Amniotic epithelial cell (primary cell): ENCODE measurements around the gene CPNE2.

Source experiments
- DNase-seq: peaks from one replicate; pipeline ENCODE4 v3.0.0-alpha.2; 2010; ENCODE audit warnings: low read depth

Gene CPNE2

DNA sequence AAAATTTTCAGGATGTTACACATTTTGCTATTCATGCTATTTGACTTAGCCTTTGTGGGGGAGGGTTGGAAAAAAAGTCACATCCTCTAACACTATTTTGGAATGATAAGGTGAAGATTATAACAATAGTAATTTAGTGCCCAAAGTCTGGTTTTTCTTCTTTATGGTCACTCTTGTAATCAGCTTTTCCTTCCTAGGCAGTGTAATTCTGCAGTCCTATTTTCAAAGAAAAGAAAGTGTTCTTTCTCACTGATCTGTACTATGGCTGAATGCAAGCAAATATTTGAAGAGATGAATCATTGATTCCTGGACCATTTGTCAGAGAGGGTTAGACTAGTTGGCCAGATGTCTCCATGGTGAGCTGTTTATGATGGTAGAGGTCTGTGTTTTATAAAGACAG is 102.1 kb downstream of the CPNE2 start:
- peak; percentile 95 for DNase-seq

- DNase-seq = no peak
Observed at GRCh38 chr16:57196286-57196685, 103.9 kb downstream of the CPNE2 start.

DNA sequence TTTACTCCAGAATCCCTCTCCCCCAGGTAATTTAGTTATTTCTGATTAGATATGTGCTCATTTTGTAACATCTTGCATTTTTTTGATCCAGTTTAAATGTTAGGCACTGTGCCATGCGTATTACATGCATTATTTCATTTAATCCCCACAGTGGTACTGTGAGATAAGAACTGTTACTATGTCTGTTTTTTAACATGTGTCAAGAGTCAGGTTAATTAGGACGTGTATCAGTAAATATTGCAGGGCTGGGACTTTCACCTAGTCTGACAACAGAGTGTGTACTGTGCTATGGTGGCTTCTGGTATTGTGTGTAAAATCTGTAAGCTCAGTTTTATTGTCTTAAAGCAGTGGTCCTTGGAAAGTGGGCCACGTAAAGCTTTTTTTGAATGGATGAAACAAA is 104.4 kb downstream of the CPNE2 start:
- peak; percentile 41 for DNase-seq
